Left forelimb (tissue), 1 donor: ENCODE data around the gene FAM209B.
"Not testable (repeated sequence)": the region's sequence is repeated elsewhere in the genome, so short reads cannot be mapped to it uniquely, and the experiment has no call there.

ENCODE experiments used
- DNase-seq: peaks from one replicate; pipeline ENCODE4 v3.0.0-alpha.2; 2018; ENCODE audit warnings: low spot score

FAM209B gene

DNA sequence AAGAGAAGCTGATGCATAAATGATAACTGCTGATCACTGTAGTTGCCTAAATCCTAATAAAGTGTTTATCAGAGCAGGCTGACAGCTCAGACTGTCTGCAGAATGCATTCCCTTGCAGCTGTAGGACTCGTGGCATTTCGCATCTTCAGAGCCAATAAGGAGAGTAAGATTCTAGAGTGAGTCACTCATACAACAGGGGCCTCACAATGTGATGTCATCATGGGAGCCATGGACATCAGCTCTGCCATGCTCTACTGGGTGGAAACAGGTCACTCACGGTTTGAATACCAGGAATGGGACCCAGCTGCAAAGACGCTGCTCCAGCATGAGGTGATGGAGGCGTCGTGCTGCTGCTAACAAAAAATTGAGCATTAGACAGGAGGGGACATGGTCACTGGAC, 7.4 kb downstream of the FAM209B start:
- no peak for DNase-seq

DNA sequence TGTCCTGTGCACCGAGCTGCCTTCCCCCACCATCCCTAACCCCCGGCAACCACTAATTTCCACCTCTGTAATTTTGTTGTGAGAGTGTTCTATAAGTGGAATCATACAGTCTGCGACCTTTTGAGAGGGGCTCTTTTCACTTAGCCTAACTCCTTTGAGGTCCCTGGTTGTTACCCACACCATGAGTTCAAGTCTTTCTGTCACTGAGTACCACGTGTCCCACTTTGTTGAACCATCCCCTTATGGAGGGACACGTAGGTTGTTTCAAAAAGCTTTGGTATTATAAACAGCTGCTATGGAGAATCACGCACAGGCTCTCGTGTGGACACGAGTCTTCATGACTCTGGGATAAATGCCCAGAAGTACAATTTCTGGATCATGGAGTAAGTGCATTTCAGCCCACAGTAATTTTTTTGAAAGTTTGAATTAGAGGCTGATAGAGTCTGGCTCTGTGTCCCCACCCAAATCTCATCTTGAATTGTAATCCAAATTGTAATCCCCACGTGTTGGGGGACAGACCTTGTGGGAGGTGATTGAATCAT, 9.5 kb downstream of the FAM209B start:
- DNase-seq, result no peak

DNA sequence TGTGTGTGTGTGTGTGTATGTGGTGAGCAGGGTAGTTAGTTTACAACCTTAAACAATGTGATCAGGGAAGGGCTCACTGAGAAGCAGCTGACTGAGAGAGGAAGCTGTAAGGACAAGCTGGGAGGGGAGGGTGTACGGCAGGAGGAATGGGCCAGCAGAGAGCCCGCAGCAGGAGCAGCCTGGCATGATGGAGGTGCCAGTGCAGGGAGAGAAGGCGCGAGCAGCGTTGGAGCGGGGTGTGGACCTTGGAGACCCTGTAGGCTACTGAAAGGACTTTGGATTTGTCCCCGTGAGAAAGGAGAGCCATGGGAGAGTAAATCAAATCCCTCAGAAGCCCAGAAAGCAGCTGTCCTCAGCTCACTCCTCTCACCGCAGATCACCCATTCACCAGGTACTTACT, 18.5 kb downstream of the FAM209B start:
- no peak for DNase-seq

DNA sequence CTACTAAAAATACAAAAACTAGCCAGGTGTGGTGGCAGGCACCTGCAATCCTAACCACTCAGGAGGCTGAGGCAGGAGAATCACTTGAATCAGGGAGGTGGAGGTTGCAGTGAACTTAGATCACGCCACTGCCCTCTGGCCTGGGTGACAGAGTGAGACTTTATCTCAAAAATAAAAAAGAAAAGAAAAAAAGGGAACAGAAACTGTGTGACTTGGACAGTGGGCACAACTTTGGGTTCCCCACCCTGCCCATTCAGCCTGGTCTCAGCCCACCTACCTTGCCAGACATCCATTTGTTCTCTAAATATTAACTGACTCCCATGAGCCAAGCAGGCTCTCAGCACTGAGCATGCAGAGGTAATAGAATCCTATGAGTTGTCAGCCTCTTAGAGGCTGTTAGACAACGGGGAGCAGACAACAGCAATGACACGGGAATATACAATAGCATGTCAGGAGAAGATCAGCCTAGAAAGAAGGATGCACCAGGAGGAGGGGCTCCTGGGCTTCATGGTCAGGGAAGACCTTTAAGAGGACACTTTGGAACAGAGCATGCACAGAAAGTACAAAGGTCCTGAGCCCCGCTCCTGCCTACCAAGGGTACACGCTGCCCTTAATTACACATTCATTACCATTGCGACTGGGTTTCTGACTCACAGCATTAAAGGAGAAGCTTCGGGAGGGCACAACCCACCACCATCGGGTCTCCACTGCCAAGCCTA, 20.0 kb downstream of the FAM209B start:
- no peak for DNase-seq

DNA sequence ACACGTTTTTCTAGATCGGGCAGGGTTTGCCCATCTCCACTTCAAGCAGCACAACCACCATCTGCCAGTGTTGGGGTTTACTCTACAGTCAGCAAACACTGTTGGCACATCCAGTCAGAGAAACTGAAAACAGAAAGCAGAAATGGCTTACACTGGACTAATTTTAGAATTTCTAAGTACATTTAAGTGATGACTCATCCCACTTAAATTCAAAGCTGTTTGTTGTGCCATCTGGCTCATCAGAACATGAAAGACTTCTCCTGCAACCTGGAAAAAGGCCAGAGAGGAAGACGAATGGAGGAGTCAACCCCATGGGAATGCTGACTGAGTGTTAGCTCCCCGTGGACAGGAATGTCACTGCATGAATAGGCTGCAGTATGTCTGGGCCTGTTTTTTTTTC, 21.8 kb downstream of the FAM209B start:
- DNase-seq, result no peak

DNA sequence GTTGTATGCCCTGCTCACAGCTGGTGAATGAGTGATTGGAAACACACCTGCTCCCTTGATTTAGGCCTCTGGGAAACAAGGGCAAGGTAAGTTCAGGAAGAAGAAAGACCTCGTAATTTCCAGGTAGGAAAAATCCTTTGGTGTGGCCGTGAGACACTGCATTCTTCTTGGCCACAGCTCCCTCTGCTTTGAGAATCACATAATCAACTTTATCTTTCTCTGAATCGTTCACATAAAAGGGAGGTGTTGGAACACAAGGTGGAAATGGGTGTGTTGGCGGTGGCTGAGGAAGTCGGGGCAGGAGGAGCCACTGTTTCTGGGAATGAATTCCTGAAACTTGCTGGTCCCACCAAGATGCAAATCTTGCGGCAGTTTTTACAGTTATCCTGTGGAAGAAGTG, 25.9 kb downstream of the FAM209B start:
- DNase-seq, result no peak

DNA sequence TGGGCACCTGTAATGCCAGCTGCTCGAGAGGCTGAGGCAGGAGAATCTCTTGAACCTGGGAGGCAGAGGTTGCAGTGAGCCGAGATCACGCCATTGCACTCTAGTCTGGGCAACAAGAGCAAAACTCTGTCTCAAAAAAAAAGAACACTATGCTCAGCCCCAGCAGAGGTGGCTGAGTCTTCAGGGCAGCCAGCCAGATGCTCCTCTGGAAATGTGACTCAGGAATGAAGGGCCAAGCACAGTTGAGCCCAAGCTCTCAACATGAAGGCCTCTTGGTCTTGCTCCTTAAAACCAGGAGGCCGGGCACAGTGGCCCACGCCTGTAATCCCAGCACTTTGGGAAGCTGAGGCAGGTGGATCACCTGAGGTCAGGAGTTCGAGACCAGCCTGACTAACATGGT, 31.5 kb downstream of the FAM209B start:
- not testable (repeated sequence) for DNase-seq

DNA sequence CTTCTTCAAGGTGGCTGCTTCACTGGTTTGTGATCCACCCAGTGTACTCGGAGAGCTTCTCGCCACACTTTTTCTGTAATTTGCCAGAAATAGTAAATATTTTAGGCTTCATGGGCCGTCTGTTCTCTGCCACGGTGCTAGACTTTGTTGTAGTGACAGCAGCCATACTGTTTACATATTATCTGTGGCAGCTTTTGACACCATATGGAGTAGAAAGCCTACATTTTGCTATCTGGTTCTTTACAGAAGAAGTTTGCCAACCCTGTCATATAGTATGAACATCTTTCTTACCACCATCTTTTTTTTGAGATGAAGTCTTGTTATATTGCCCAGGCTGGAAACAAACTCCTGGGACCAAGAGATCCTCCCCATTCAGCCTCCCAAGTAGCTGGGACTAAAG, 32.5 kb downstream of the FAM209B start:
- no peak for DNase-seq

DNA sequence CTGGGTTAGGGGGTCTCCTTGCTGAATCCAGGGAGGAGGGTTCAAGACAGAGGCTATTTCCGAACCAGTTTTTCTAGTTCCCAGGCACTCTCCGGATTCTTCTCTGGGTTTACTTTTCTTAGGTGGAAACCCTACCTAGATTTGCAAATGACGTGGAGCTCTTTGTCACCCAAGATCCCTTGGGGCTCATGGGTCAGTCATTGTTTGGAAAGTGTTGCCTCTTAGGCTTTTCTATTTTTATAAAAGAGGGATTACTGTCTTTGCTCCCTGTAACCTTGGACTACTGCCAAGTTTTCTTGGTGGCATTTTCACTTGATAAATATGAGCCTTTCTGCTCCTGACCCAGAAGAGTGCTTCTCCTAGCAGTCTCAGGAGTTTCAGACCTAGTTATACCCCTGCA, 33.6 kb downstream of the FAM209B start:
- no peak for DNase-seq

DNA sequence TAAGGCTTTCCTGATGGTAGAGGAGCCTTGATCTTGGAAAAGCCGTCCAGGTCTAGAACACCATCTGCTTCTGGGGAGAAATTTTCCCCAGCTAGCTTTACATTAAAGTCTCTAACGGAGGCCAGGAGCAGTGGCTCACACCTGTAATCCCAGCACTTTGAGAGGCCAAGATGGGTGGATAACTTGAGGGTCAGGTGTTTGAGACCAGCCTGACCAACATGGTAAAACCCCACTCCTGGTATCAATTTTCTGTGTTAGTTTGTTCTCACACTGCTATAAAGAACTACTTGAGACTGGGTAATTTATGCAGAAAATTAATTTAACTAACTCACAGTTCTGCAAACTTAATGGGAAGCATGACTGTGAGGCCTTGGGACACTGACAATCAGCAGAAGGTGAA, 37.8 kb downstream of the FAM209B start:
- no peak for DNase-seq

DNA sequence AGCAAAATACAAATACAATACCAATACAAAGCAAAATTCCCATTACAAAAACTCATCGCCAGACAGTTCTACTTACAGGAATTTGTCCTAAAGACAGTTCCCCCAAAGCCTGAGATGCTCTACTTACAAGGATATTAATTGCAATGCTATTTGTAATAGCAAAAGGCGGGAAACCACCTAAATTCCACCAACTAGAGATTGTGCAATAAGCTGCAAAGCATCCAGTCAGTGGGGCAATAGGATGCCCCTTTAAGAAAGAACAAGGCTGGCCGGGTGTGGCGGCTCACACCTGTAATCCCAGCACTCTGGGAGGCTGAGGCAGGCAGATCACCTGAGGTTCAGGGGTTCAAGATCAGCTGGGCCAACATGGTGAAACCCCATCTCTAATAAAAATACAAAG, 39.1 kb downstream of the FAM209B start:
- no peak for DNase-seq

DNA sequence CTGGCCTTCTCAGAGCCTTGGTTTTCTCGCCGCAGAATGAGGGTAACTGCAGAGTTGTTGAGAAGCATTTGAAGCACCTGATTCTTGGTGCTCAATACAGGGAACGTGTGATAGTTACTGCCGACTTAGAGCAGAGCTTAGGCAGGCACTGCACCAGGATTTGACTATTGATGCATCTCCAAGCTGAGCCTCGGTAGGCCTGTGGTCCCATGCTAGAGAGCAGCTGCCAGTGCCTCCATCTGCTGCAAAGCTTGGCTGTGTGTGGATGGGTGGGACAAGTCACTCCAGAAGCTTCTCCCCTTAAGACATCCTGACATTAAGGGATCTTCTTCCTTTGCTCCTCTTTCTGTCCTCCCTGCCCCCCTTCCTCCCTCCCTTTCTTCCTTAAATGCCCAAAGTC, 40.9 kb downstream of the FAM209B start:
- no peak for DNase-seq

DNA sequence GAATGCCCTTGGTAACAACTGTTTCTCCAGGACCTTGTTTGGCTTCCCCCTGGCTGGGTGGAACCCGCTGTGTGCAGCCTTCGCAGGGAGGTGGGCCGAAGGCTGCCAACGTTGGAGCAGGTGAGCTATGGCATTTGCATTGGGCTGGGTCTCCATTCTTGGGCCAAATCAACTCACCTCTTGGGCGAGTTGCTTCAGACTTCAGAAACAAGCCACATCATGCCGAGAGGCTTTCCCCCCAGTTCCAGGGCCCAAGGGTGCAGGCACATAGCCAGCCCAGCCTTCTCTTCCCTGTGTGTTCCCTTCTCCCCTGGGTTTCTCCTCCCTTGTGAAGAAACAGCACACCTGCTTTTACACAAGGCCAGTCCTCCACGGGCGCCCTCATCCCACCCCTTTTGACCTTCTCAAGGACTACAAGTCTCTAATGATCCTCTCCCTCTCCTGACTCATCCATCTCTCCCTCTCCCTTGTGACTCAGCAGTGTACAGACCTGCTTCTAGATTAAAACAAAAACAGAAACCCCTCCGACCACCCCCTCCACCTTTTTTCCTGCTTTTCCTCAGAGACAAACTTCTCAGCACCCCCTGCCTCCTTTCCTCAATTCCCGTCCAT, 41.6 kb downstream of the FAM209B start:
- DNase-seq, result no peak

DNA sequence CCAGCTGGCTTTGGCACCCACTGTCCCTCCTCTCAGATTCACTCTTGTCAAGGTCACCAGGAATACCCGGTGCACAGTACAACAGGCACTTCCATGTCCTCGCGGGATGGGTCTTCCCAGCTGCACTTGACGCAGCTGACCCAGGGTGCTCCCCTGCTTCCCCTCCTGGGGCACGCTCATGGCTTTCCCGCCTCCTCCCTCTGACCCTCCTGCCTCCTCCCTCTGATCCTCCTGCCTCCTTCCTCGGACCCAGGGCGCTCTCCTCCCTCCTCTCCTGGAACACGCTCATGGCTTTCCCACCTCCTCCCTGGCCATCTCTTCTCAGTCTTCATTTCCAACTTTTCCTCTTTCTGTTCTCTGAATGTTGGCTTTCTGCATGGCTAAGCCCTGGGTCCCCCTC, 42.1 kb downstream of the FAM209B start:
- DNase-seq, result no peak

DNA sequence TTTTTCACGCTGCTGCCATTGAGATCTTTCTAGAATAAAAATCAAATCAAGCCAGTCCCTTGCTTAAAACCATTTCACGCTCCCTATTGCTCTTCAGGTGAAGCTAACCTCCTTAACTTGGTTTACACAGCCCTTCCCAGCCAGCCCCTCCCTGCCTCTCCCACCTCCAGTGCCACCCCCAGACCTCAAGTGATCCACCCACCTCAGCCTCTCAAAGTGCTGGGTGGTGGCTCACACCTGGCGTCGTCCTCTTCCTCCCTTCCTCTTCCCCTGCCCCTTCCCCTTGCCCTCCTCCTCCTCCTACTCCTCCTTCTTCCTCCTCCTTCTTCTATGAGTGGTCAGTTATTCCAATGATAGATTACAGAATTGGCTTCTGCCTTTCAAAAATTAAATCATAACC, 42.9 kb downstream of the FAM209B start:
- DNase-seq, result no peak

DNA sequence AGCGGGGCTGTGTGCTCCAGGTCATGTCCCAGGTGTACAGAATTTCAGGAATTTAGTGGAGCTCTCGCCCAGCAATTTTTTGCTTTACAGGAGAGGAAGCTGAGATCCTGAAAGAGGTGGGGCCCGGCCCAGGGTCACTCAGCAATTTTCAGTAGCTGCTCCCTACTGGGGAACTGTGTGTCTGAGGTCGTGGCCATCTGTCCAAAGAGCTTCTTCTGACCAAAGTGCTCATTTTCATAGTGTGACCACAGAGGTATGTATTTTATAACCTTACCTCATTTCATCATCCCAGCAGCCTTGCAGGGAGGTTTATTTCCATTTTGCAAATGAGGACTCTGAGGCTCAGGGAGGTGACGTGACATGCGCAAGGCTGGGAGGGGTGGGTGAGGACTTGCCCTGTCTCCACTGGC, 46.3 kb downstream of the FAM209B start:
- DNase-seq, result no peak

DNA sequence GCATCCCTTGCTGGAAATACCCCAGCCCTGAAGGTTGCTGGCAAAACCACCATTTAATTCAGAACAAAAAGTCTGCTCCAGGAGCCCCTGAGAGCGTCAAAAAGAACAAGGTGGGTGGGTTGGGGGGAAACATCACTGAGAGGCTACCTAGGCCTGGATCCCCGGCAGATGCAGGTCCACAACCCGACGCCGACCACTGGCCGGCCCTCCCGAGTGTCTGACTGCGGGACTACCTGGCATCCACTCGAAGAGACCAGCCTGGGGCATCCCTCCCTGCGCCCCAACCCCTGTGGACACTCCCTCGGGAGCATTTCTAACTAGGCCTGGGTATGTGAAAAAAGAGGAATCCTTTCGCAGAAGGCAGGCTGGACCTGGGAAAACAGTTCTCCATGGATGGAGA, 47.2 kb downstream of the FAM209B start:
- DNase-seq, result no peak

DNA sequence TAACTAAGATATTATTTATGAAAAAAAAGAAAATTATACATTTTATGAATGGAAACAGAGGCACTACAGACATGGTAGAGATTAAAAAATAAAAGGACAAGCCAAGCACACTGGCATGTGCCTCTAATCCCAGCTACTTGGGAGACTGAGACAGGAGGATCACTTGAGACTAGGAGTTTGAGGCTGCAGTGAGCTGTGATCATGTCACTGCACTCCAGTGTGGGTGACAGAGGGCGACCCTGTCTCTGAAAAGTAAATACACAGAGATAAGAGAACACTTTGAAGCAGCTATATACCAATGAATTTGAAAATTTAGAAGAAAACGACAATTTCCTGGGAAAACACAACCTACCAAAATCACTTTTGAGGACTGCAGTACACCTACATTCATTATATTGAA, 48.7 kb downstream of the FAM209B start:
- DNase-seq, result no peak

DNA sequence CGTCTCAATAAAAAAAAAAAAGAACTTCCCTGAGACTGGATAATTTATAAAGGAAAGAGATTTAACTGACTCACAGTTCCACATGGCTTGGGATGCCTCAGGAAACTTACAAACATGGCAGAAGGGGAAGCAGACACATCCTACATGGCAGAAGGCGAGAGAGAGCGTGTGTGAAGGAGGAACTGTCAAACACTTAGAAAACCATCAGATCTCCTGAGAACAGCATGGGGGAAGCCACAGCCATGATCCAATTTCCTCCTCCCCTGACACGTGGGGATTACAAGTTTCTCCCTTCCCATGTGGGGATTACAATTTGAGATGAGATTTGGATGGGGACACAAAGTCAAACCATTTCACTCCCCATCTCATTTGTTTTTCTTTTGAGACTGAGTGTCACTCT, 49.5 kb downstream of the FAM209B start:
- no peak for DNase-seq

DNA sequence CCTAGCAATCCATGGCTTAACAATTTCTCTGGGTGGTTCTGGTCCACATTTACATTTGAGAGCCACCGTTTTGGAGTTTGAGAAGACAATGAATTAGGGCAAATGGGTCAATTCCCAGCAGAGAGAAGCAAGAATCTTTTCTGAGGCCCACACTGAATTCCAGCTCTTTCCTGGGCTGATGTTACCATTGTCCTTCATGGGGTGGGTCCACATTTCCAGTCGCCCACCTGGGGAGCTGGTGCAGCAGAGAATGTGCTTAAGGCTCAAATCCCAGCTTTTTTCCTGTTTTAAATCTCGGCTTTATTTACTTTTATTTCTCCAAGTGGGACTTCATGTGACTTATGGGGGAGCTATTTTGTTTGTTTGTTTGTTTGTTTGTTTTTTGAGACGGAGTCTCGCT, 51.9 kb downstream of the FAM209B start:
- no peak for DNase-seq
